WI38 (cell line): ENCODE measurements around the gene FANCD2.
A peak's percentile ranks its signal among the peaks of the same experiment; 100 is the strongest.
"Not testable (repeated sequence)": the region's sequence is repeated elsewhere in the genome, so short reads cannot be mapped to it uniquely, and the experiment has no call there.

ENCODE experiments used
- H3K4me3 ChIP-seq: 2 replicates; pipeline ENCODE4 v1.5.1; 2011; ENCODE audit warnings: low read depth, mild to moderate bottlenecking, control low read depth, low read length
- CTCF ChIP-seq: IDR thresholded peaks from 2 replicates; pipeline ENCODE4 v1.5.1; 2012; ENCODE audit warnings: low read depth, mild to moderate bottlenecking, control low read depth, low read length

The FANCD2 gene

GRCh38 chr3:10019326-10019725 lies 6.9 kb upstream of the FANCD2 start:
- TF ChIP-seq CTCF, result no peak
- H3K4me3 ChIP-seq, result no peak overlapping the region

DNA sequence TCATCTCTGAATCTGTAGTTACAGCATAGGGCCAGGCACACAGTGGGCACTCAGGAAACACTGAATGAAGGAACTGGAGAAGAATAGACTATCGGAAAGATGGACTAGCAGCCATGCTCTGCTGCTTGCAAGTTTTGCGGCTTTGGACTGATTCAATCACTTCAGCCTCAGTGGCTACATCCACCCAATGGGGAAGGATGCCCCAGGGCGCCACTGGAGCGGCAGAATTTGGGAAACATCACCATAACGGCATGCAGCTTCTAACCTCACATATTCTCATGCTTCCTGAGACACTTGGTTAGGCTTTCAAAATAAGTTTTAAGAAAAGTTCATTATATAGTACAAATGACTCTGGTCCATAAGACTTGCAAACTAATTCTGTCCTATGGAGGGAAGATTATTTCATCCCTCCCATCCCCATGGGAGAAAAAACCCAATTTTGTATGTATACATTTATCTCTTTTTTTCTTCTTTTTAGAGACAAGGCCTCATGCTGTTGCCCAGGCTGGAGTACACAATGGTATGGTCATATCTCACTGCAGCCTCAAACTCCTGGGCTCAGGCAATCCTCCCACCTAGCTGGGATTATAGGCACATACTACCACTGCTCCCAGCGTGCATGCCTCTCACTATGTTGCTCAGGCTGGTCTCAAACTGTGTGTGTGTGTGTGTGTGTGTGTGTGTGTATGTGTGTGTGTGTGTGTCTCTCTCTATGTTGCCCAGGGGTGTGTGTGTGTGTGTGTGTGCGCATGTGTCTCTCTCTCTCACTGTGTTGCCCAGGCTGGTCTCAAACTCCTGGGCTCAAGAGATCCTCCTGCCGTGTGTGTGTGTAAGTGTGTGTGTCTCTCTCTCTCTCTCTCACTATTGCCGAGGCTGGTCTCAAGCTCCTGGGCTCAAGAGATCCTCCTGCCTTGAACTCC lies 4.1 kb upstream of the FANCD2 start:
- no peak for TF ChIP-seq CTCF
- H3K4me3 ChIP-seq, result no peak overlapping the region

DNA sequence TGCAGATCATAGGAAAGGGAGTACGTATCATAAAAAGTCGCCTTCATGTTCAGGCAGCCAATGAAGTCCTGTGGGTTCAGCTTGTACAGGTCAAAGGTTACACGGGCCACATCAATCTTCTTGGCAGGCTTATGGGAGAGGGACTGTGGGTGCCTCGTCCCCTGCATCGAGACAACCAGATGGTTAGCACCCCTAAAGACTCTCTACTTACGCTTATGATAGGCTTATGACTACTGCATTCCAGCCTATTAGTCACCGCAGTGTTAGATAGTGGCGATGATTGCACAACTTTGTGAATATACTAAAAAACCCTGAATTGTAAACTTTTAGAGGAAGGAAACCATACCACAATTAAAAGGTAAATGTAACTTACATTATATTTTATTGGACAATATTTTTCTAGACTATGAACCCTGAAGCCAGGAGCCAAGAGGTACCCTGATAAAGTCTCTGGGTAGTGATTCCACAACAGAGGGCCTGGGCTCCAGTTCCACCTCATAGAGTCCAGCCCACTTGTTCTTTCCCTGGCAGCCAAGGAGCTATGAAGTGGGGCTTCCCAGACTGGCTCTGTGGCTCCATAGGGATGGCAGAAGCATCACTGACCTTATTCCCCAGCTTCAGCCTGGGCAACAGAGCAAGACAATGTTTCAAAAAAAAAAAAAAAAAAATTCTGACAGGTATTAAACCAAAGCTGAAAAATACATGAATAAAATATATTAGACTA lies 2.5 kb upstream of the FANCD2 start:
- no peak for TF ChIP-seq CTCF
- H3K4me3 ChIP-seq, result peak overlapping the region; percentile 34; the same call in 1 of the 2 replicates

- TF ChIP-seq CTCF, result no peak
These were observed 793 bp upstream of the FANCD2 start for GRCh38 chr3:10025205-10026083.

DNA sequence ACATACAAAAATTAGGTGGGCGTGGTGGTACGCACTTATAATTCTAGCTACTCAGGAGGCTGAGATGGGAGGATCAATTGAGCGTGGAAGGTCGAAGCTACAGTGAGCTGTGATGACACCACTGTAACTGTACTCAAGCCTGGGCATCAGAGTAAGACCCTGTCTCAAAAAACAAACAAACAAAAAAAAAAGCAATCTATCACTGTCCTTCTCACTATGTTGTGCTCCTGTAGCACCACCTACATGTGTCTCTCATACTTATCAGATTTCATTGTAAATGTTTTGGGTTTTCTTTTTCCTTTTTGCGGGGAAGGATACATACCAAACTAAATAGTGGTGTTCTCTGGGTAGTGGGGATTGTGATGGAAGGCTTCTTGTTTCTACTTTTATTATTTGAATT lies 14.8 kb downstream of the FANCD2 start:
- no peak overlapping the region for H3K4me3 ChIP-seq
- TF ChIP-seq CTCF, result no peak

More at GRCh38 chr3:10025205-10026083, 793 bp upstream of the FANCD2 start:
- peak overlapping the region; percentile 100 for H3K4me3 ChIP-seq

- no peak overlapping the region for H3K4me3 ChIP-seq
- TF ChIP-seq CTCF, result no peak
These were observed 21.6 kb downstream of the FANCD2 start for GRCh38 chr3:10047876-10048275.

DNA sequence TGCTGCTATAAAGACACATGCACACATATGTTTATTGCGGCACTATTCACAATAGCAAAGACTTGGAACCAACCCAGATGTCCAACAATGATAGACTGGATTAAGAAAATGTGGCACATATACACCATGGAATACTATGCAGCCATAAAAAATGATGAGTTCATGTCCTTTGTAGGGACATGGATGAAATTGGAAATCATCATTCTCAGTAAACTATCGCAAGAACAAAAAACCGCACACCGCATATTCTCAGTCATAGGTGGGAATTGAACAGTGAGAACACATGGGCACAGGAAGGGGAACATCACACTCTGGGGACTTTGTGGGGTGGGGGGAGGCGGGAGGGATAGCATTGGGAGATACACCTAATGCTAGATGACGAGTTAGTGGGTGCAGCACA lies 26.8 kb downstream of the FANCD2 start:
- not testable (repeated sequence) for H3K4me3 ChIP-seq
